Prostate gland (tissue), 2 donors: ENCODE results near the gene DICER1. TPM values are rescaled to one million over a fixed set of nuclear protein-coding genes. Genes with fewer than 3 reads are reported as not detected.

Experiments used
- DNase-seq: peaks from one replicate; pipeline ENCODE4 v3.0.0-alpha.2; 2019; ENCODE audit warnings: low spot score
- H3K27ac ChIP-seq, 2 donors: fragments of 200-600 bp; sonication (generic); 2 replicates each; pipeline ENCODE4 v1.5.1; 2017 to 2019
- H3K27me3 ChIP-seq: fragments of 200-600 bp; sonication (generic); replicated peaks from 2 replicates; pipeline ENCODE4 v1.5.1; 2019; ENCODE audit not compliant: insufficient read depth
- H3K36me3 ChIP-seq, 2 donors: fragments of 200-600 bp; sonication (generic); 1 replicate in 1 of 2; 2 replicates in 1 of 2; pipeline versions ENCODE4 v1.5.1 to v1.8.1; 2017 to 2019
- H3K4me1 ChIP-seq: fragments of 200-600 bp; sonication (generic); replicated peaks from 2 replicates; pipeline ENCODE4 v1.5.1; 2019
- H3K4me3 ChIP-seq, 2 donors: fragments of 200-600 bp; sonication (generic); 2 replicates each; pipeline ENCODE4 v1.5.1; 2017 to 2019
- H3K9me3 ChIP-seq: fragments of 200-600 bp; sonication (generic); 2 replicates; pipeline ENCODE4 v1.5.1; 2017
- CTCF ChIP-seq, 4 experiments: fragments of 200-600 bp in 2 of 4; fragments of 450-650 bp in 2 of 4; sonication (generic) in 2 of 4; IDR thresholded peaks; 1 replicate in 3 of 4; 2 replicates in 1 of 4; pipeline ENCODE4 v1.5.1; 2016 to 2019; ENCODE audit warnings: antibody characterized with exemption in 4 of 4, mild to moderate bottlenecking in 2 of 4, moderate library complexity in 2 of 4
- POLR2A ChIP-seq: fragments of 450-650 bp; IDR thresholded peaks from one replicate; pipeline ENCODE4 v1.6.1; 2016; ENCODE audit warnings: antibody characterized with exemption, mild to moderate bottlenecking
- POLR2AphosphoS5 ChIP-seq: sonication (generic); formaldehyde crosslinking; IDR thresholded peaks from one replicate; pipeline ENCODE4 v1.6.1; 2017; ENCODE audit warnings: antibody characterized with exemption
- WGBS: methylation state at CpG from one replicate; pipeline ENCODE4 v1.1.5; 2018; 5-methylcytosine and 5-hydroxymethylcytosine counted together
- intact Hi-C: fragments of 100-400 bp; cut with DNase I; formaldehyde crosslinking; loops from one replicate; pipeline ENCODE4 v1.14.2; 2022
- total RNA-seq, 2 donors: library from RNA; depleted of rRNA; stranded (reverse); fragments of >200 nt; gene quantifications; one replicate each; pipeline ENCODE4 v1.1.0, GENCODE V29; 2016

DICER1 gene
- total RNA-seq, 2 donors from 2014 or later, result 25.4 to 86.3 TPM

GRCh38 chr14:95101736-95102679, 55.3 kb downstream of the DICER1 start:
- intact Hi-C loops, result loop anchor here (5.0 to 10.0 kb wide), 3 partner anchors 50 to 333 kb away; no protein-coding TSS in a partner anchor
- no peak for DNase-seq
- TF ChIP-seq POLR2AphosphoS5 (no peak), CTCF (IDR thresholded peaks at IDR 0.05) (no peak), POLR2A (no peak)
- peaks cover 6 to 12% of the 10 kb centered on the region in 2 donors for H3K36me3 ChIP-seq
- no peak overlapping the region for H3K4me3 ChIP-seq
- no peaks in the 10 kb centered on the region for H3K4me1 ChIP-seq
- WGBS, result 84% methylated on average over 10 of the region's 10 CpGs
- no peak overlapping the region for H3K27ac ChIP-seq
- no peaks in the 10 kb centered on the region for H3K27me3 ChIP-seq
- H3K9me3 ChIP-seq, result no peaks in the 10 kb centered on the region

DNA sequence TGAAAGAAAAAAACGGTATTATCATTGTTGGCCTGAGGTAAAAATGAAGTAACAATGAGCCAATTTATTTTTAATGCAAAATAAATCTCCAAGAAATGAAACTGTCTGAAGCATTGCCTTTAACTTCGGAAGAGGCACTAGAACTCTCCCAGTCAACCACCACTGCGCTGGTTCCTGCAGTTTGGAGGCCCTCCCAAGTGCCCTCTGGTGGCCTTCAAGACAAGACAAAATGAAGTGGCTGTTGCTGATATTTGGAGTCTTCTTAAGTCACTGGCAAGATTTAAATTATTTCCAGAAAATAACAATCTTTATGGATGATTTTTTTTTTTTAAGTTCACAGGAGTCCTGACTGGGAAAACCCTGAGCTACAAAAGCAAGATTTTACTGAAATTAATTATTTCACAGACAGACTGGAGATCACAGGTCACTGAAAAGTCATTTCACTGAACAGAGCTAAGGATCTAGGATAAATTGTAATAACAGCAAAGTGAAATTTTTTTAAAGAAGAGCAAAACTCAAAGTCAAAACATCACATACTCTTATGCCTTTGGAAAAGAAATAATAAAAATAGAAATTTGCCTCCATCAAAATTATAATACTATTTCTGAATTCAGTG, 58.2 kb downstream of the DICER1 start:
- TF ChIP-seq CTCF (IDR thresholded peaks at IDR 0.05) (peak; percentile 29 to 69 (median 62)), POLR2A (no peak)
- DNase-seq, result peak; percentile 70
- WGBS, result 36% methylated on average over 3 of the region's 3 CpGs
- Histone ChIP-seq H3K4me1 (no peaks in the 10 kb centered on the region), H3K36me3 (peaks cover under 1 to 3% of the 10 kb centered on the region in 2 donors), H3K4me3 (no peak overlapping the region), H3K27ac (no peak overlapping the region), H3K9me3 (no peaks in the 10 kb centered on the region), H3K27me3 (no peaks in the 10 kb centered on the region)
- intact Hi-C loops, result loop anchor here (10.0 kb wide), 1 partner anchor 404 kb away; no protein-coding TSS in a partner anchor

DNA sequence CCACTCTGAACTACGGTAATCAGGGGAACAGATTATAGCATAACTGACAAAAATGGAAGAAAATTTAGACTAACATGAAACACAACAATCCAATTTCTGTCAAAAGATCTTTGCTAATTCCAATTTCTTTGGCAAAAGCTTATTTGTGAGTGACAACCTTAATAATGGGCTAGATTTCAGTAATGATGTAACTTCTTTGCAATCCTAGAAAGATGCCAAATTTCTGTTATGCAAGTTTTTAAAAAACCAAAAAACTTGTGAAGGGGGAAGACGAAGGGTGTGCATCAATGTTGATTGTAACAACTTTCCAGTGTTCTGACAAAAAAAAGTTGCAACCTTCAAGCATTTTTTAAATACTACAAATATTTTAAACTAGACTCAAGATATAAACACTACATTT, 59.9 kb downstream of the DICER1 start:
- H3K9me3 ChIP-seq, result no peaks in the 10 kb centered on the region
- no peaks in the 10 kb centered on the region for H3K27me3 ChIP-seq
- H3K36me3 ChIP-seq, result peaks cover 0 to 3% of the 10 kb centered on the region in 2 donors
- TF ChIP-seq POLR2A (no peak), CTCF (IDR thresholded peaks at IDR 0.05) (no peak), POLR2AphosphoS5 (no peak)
- no peak overlapping the region for H3K27ac ChIP-seq
- intact Hi-C loops, result loop anchor here (10.0 kb wide), 1 partner anchor 403 kb away; no protein-coding TSS in a partner anchor
- WGBS, result 78% methylated on average over 2 of the region's 2 CpGs
- DNase-seq, result no peak
- no peaks in the 10 kb centered on the region for H3K4me1 ChIP-seq
- no peak overlapping the region for H3K4me3 ChIP-seq

- no peaks in the 10 kb centered on the region for H3K9me3 ChIP-seq
- no peak for TF ChIP-seq POLR2AphosphoS5
- no peak for TF ChIP-seq CTCF (IDR thresholded peaks at IDR 0.05)
- TF ChIP-seq POLR2A, result no peak
- intact Hi-C loops, result loop anchor here (10.0 kb wide), 1 partner anchor 402 kb away; no protein-coding TSS in a partner anchor
- H3K27me3 ChIP-seq, result no peaks in the 10 kb centered on the region
- no peaks in the 10 kb centered on the region for H3K4me1 ChIP-seq
- H3K4me3 ChIP-seq, result no peak overlapping the region
- H3K36me3 ChIP-seq, result peaks cover 0 to 3% of the 10 kb centered on the region in 2 donors
- no peak for DNase-seq
- WGBS, result 73% methylated on average over 4 of the region's 4 CpGs
- no peak overlapping the region for H3K27ac ChIP-seq
Measured at GRCh38 chr14:95096476-95096875, 60.9 kb downstream of the DICER1 start.
